GM23338 (cell line): Measurements from ENCODE around the gene CIT. TPM values are rescaled to one million over a fixed set of nuclear protein-coding genes. Genes with fewer than 3 reads are reported as not detected.
A peak's percentile ranks its signal among the peaks of the same experiment; 100 is the strongest.

Experiments
- ATAC-seq: fragments of 200-7000 bp; cut with Tn5 transposase; 3 replicates; pipeline ENCODE4 v1.9.1; 2020
- DNase-seq: peaks from one replicate; pipeline ENCODE4 v3.0.0-alpha.2; 2015; ENCODE audit warnings: low spot score
- H2AFZ ChIP-seq: fragments of 200-600 bp; sonication (generic); 2 replicates; pipeline ENCODE4 v1.8.0; 2016; ENCODE audit warnings: antibody characterized with exemption, mild to moderate bottlenecking, moderate library complexity
- H3F3A ChIP-seq: fragments of 200-600 bp; sonication (generic); replicated peaks from 2 replicates; pipeline ENCODE4 v1.8.0; 2017; ENCODE audit warnings: antibody characterized with exemption, mixed run types, low read depth
- H3K27ac ChIP-seq: fragments of 200-600 bp; sonication (generic); 2 replicates; pipeline ENCODE4 v1.6.1; 2016; ENCODE audit warnings: low read depth
- H3K27me3 ChIP-seq: fragments of 200-600 bp; sonication (generic); 2 replicates; pipeline ENCODE4 v1.8.0; 2016; ENCODE audit warnings: mild to moderate bottlenecking, mixed run types, moderate library complexity; ENCODE audit not compliant: insufficient read depth
- H3K36me3 ChIP-seq: fragments of 200-600 bp; sonication (generic); 2 replicates; pipeline ENCODE4 v1.8.0; 2016; ENCODE audit warnings: mild to moderate bottlenecking; ENCODE audit not compliant: insufficient read depth
- H3K4me1 ChIP-seq: fragments of 200-600 bp; sonication (generic); 2 replicates; pipeline ENCODE4 v1.8.0; 2016; ENCODE audit warnings: mild to moderate bottlenecking, moderate library complexity; ENCODE audit not compliant: insufficient read depth
- H3K4me2 ChIP-seq: fragments of 200-600 bp; sonication (generic); 2 replicates; pipeline ENCODE4 v1.7.1; 2017; ENCODE audit warnings: mixed run types
- H3K4me3 ChIP-seq: fragments of 200-600 bp; sonication (generic); 2 replicates; pipeline ENCODE4 v1.6.1; 2016; ENCODE audit warnings: mixed run types
- H3K79me2 ChIP-seq: fragments of 200-600 bp; sonication (generic); replicated peaks from 2 replicates; pipeline ENCODE4 v1.8.0; 2017; ENCODE audit warnings: mild to moderate bottlenecking; ENCODE audit not compliant: insufficient read depth
- H3K9me2 ChIP-seq: fragments of 200-600 bp; sonication (generic); 2 replicates; pipeline ENCODE4 v1.8.0; 2017; ENCODE audit not compliant: insufficient read depth
- H4K20me1 ChIP-seq: fragments of 200-600 bp; sonication (generic); replicated peaks from 2 replicates; pipeline ENCODE4 v1.8.0; 2017; ENCODE audit warnings: mild to moderate bottlenecking; ENCODE audit not compliant: insufficient read depth
- H3K27ac Mint-ChIP-seq: 2 replicates; pipeline ENCODE4 v1.8.0; 2020; ENCODE audit warnings: inconsistent platforms, mild to moderate bottlenecking, moderate library complexity, mixed read lengths
- H3K27me3 Mint-ChIP-seq: 3 replicates; pipeline ENCODE4 v1.8.0; 2022; ENCODE audit warnings: low read depth, mild to moderate bottlenecking, moderate library complexity, mixed read lengths, inconsistent platforms; ENCODE audit not compliant: insufficient read depth, poor library complexity
- H3K36me3 Mint-ChIP-seq: 3 replicates; pipeline ENCODE4 v1.8.0; 2021; ENCODE audit warnings: low read depth, mild to moderate bottlenecking, inconsistent platforms, moderate library complexity, mixed read lengths
- H3K4me1 Mint-ChIP-seq: 3 replicates; pipeline ENCODE4 v1.8.0; 2020; ENCODE audit warnings: mild to moderate bottlenecking, inconsistent platforms, mixed read lengths
- H3K4me3 Mint-ChIP-seq: 3 replicates; pipeline ENCODE4 v1.8.0; 2021; ENCODE audit warnings: moderate library complexity, mild to moderate bottlenecking, inconsistent platforms, mixed read lengths
- H3K9me3 Mint-ChIP-seq: 3 replicates; pipeline ENCODE4 v1.8.0; 2020; ENCODE audit warnings: moderate library complexity, mild to moderate bottlenecking, inconsistent platforms, mixed read lengths
- CREB1 ChIP-seq: fragments of 250-450 bp; sonication (Bioruptor Pico); IDR thresholded peaks from 2 replicates; pipeline ENCODE4 v1.5.0; 2020; ENCODE audit warnings: low read depth, mild to moderate bottlenecking, moderate library complexity
- CTCF ChIP-seq, 2 experiments: fragments of 200-600 bp in 1 of 2; sonication (generic) in 1 of 2; conservative IDR thresholded peaks; 2 replicates each; pipeline versions ENCODE4 v1.5.1 to v1.6.1; 2016 to 2017; ENCODE audit warnings: antibody characterized with exemption in 2 of 2, low read depth in 2 of 2, mild to moderate bottlenecking in 2 of 2, moderate library complexity in 1 of 2
- ETS1 ChIP-seq: IDR thresholded peaks from 2 replicates; pipeline ENCODE4 v1.6.1; 2016; ENCODE audit warnings: antibody characterized with exemption
- EZH2 ChIP-seq: fragments of 200-600 bp; sonication (generic); IDR thresholded peaks from one replicate; pipeline ENCODE4 v1.8.0; 2017; ENCODE audit warnings: antibody characterized with exemption, mild to moderate bottlenecking, low read depth; ENCODE audit not compliant: unreplicated experiment
- EZH2phosphoT487 ChIP-seq: fragments of 200-600 bp; sonication (generic); IDR thresholded peaks from one replicate; pipeline ENCODE4 v1.8.1; 2018; ENCODE audit warnings: antibody characterized with exemption; ENCODE audit not compliant: unreplicated experiment
- JUNB ChIP-seq: IDR thresholded peaks from one replicate; pipeline ENCODE4 v1.6.1; 2016; ENCODE audit warnings: antibody characterized with exemption; ENCODE audit not compliant: unreplicated experiment
- NANOG ChIP-seq: IDR thresholded peaks from 2 replicates; pipeline ENCODE4 v1.6.1; 2016; ENCODE audit warnings: antibody characterized with exemption, borderline replicate concordance
- POLR2AphosphoS5 ChIP-seq: IDR thresholded peaks from 2 replicates; pipeline ENCODE4 v1.6.1; 2016; ENCODE audit warnings: antibody characterized with exemption, low read depth
- STAT1 ChIP-seq: IDR thresholded peaks from one replicate; pipeline ENCODE4 v1.6.1; 2016; ENCODE audit warnings: antibody characterized with exemption; ENCODE audit not compliant: unreplicated experiment
- ZNF114 ChIP-seq: fragments of 250-450 bp; sonication (Bioruptor Pico); IDR thresholded peaks from 2 replicates; pipeline ENCODE4 v1.5.0; 2020; ENCODE audit warnings: mild to moderate bottlenecking, moderate library complexity
- ZNF331 ChIP-seq: fragments of 250-450 bp; sonication (Bioruptor Pico); IDR thresholded peaks from 2 replicates; pipeline ENCODE4 v1.5.0; 2020; ENCODE audit warnings: low read depth, mild to moderate bottlenecking, moderate library complexity
- polyA plus RNA-seq: library from polyadenylated mRNA; unstranded; fragments of >200 nt; fragmentation: Nextera tagmentation; extraction: Ambion mirVana; gene quantifications from 2 replicates; pipeline ENCODE4 v1.2.1, GENCODE V29; 2016
- total RNA-seq: library from RNA; depleted of rRNA; stranded (reverse); fragments of >200 nt; shearing (Covaris generic); gene quantifications from 2 replicates; pipeline ENCODE4 v1.2.3, GENCODE V29; 2014

Gene CIT
- total and polyA plus RNA-seq, 2 experiments from 2014 or later, result 9.7 to 47.8 TPM

- Histone ChIP-seq H3K4me3 (no peak overlapping the region), H3K4me2 (no peak overlapping the region), H3F3A (no peaks in the 10 kb centered on the region), H3K79me2 (peaks cover 25% of the 10 kb centered on the region), H4K20me1 (peaks cover 8% of the 10 kb centered on the region), H3K27ac (no peak overlapping the region), H2AFZ (no peak overlapping the region), H3K36me3 (peaks cover 22% of the 10 kb centered on the region), H3K27me3 (no peaks in the 10 kb centered on the region), H3K4me1 (no peaks in the 10 kb centered on the region), H3K9me2 (no peaks in the 10 kb centered on the region)
- Mint-ChIP-seq H3K27me3 (no peaks in the 10 kb centered on the region), H3K27ac (peak overlapping the region; percentile 45; the same call in 1 of the 2 replicates), H3K4me1 (no peaks in the 10 kb centered on the region), H3K36me3 (peaks cover 66% of the 10 kb centered on the region), H3K4me3 (no peak overlapping the region), H3K9me3 (no peaks in the 10 kb centered on the region)
- DNase-seq, result no peak
- no peak for TF ChIP-seq STAT1
- no peak for TF ChIP-seq EZH2phosphoT487
- TF ChIP-seq ETS1, result no peak
- TF ChIP-seq EZH2, result no peak
- no peak for TF ChIP-seq ZNF331
- no peak for TF ChIP-seq CTCF (conservative IDR thresholded peaks at IDR 0.05; ENCODE audit: low read depth in 2 of 2)
- TF ChIP-seq POLR2AphosphoS5, result no peak
- TF ChIP-seq NANOG, result no peak
- ATAC-seq, result no peak
These were observed 26.8 kb downstream of the CIT start for GRCh38 chr12:119850330-119850729.

GRCh38 chr12:119843100-119843499, 34.0 kb downstream of the CIT start:
- TF ChIP-seq JUNB (no peak), POLR2AphosphoS5 (no peak), ZNF114 (CRISPR knock-in tag) (no peak), ETS1 (no peak), CREB1 (CRISPR knock-in tag) (no peak)
- H3K27me3 Mint-ChIP-seq, result peaks cover 8% of the 10 kb centered on the region
- H4K20me1 ChIP-seq, result peaks cover 9% of the 10 kb centered on the region; the same call in 1 of the 2 replicates

More at GRCh38 chr12:119843100-119843499, 34.0 kb downstream of the CIT start:
- DNase-seq, result no peak
- H3K4me1 Mint-ChIP-seq, result no peaks in the 10 kb centered on the region
- H3K27ac Mint-ChIP-seq, result peak overlapping the region; percentile 27; the same call in 1 of the 2 replicates
- H2AFZ ChIP-seq, result no peak overlapping the region
- ATAC-seq, result no peak
- no peaks in the 10 kb centered on the region for H3K4me1 ChIP-seq
- peaks cover 3% of the 10 kb centered on the region; the same call in 1 of the 2 replicates for H3K36me3 ChIP-seq
- peaks cover 62% of the 10 kb centered on the region for H3K36me3 Mint-ChIP-seq
- H3K4me3 Mint-ChIP-seq, result no peak overlapping the region
- no peaks in the 10 kb centered on the region for H3K9me2 ChIP-seq
- no peaks in the 10 kb centered on the region for H3F3A ChIP-seq
- no peak overlapping the region for H3K4me3 ChIP-seq
- H3K79me2 ChIP-seq, result peaks cover 11% of the 10 kb centered on the region; the same call in 1 of the 2 replicates
- H3K4me2 ChIP-seq, result no peak overlapping the region
- H3K27ac ChIP-seq, result no peak overlapping the region
- H3K9me3 Mint-ChIP-seq, result no peaks in the 10 kb centered on the region
- no peaks in the 10 kb centered on the region for H3K27me3 ChIP-seq
